ENCODE results near the gene BIRC3. TPM values are rescaled to one million over a fixed set of nuclear protein-coding genes. Genes with fewer than 3 reads are reported as not detected.

Gene BIRC3
- total RNA-seq, 1 donor from 2014 or later = not detected

- Mint-ChIP-seq H3K27me3 (ENCODE audit: unreplicated experiment) (no peaks in the 10 kb centered on the region), H3K4me3 (ENCODE audit: unreplicated experiment) (no peak overlapping the region), H3K9me3 (ENCODE audit: unreplicated experiment) (no peaks in the 10 kb centered on the region), H3K36me3 (ENCODE audit: unreplicated experiment) (no peaks in the 10 kb centered on the region), H3K4me1 (ENCODE audit: low read depth, unreplicated experiment) (no peaks in the 10 kb centered on the region), H3K27ac (ENCODE audit: unreplicated experiment) (no peak overlapping the region)
- no peak for TF ChIP-seq CTCF (IDR thresholded peaks at IDR 0.05; ENCODE audit: partially characterized antibody, unreplicated experiment)
- no peak for DNase-seq
Measured at GRCh38 chr11:102309621-102310541, 7.4 kb upstream of the BIRC3 start.

- H3K27me3 Mint-ChIP-seq (ENCODE audit: unreplicated experiment) = no peaks in the 10 kb centered on the region
- DNase-seq = no peak
- no peak overlapping the region for H3K4me3 Mint-ChIP-seq (ENCODE audit: unreplicated experiment)
- no peaks in the 10 kb centered on the region for H3K36me3 Mint-ChIP-seq (ENCODE audit: unreplicated experiment)
- peaks cover 4% of the 10 kb centered on the region for H3K9me3 Mint-ChIP-seq (ENCODE audit: unreplicated experiment)
- no peak for TF ChIP-seq CTCF (IDR thresholded peaks at IDR 0.05; ENCODE audit: partially characterized antibody, unreplicated experiment)
- no peak overlapping the region for H3K27ac Mint-ChIP-seq (ENCODE audit: unreplicated experiment)
- H3K4me1 Mint-ChIP-seq (ENCODE audit: low read depth, unreplicated experiment) = peaks cover 6% of the 10 kb centered on the region
Measured at GRCh38 chr11:102312667-102313066, 4.6 kb upstream of the BIRC3 start.

- H3K9me3 Mint-ChIP-seq (ENCODE audit: unreplicated experiment) = peaks cover 4% of the 10 kb centered on the region
- H3K36me3 Mint-ChIP-seq (ENCODE audit: unreplicated experiment) = no peaks in the 10 kb centered on the region
- no peak overlapping the region for H3K4me3 Mint-ChIP-seq (ENCODE audit: unreplicated experiment)
- no peaks in the 10 kb centered on the region for H3K27me3 Mint-ChIP-seq (ENCODE audit: unreplicated experiment)
- no peak overlapping the region for H3K27ac Mint-ChIP-seq (ENCODE audit: unreplicated experiment)
- TF ChIP-seq CTCF (IDR thresholded peaks at IDR 0.05; ENCODE audit: partially characterized antibody, unreplicated experiment) = no peak
- no peak for DNase-seq
- peaks cover 6% of the 10 kb centered on the region for H3K4me1 Mint-ChIP-seq (ENCODE audit: low read depth, unreplicated experiment)
Measured at GRCh38 chr11:102313238-102313940, 3.9 kb upstream of the BIRC3 start.

- no peak for TF ChIP-seq CTCF (IDR thresholded peaks at IDR 0.05; ENCODE audit: partially characterized antibody, unreplicated experiment)
- Mint-ChIP-seq H3K9me3 (ENCODE audit: unreplicated experiment) (peaks cover 4% of the 10 kb centered on the region), H3K36me3 (ENCODE audit: unreplicated experiment) (no peaks in the 10 kb centered on the region), H3K4me3 (ENCODE audit: unreplicated experiment) (no peak overlapping the region), H3K4me1 (ENCODE audit: low read depth, unreplicated experiment) (peaks cover 6% of the 10 kb centered on the region), H3K27ac (ENCODE audit: unreplicated experiment) (no peak overlapping the region), H3K27me3 (ENCODE audit: unreplicated experiment) (peaks cover 2% of the 10 kb centered on the region)
- no peak for DNase-seq
Measured at GRCh38 chr11:102314784-102315183, 2.5 kb upstream of the BIRC3 start.

All from glutamatergic neuron (in vitro differentiated cells).